SK-N-SH (cell line): ENCODE results near the gene PAEP. TPM values are rescaled to one million over a fixed set of nuclear protein-coding genes. Genes with fewer than 3 reads are reported as not detected.

ENCODE experiments used
- CTCF ChIA-PET: fragments of 300-600, 350-600 bp; formaldehyde crosslinking; extraction: SDS; loops from one replicate; lab custom pipeline; 2021; lab: Yijun Ruan, JAX
- POLR2A ChIA-PET: fragments of 350-600 bp; sonication (Branson Sonifier 250); formaldehyde crosslinking; extraction: SDS; loops from one replicate; lab custom pipeline; 2020; ENCODE audit warnings: antibody characterized with exemption, inconsistent platforms; lab: Yijun Ruan, JAX
- DNase-seq: peaks from one replicate; pipeline ENCODE4 v3.0.0; 2012
- H2AFZ ChIP-seq: fragments of 200-600 bp; sonication (generic); 2 replicates; pipeline ENCODE4 v1.8.1; 2016; ENCODE audit warnings: antibody characterized with exemption, mild to moderate bottlenecking, low read depth
- H3F3A ChIP-seq: fragments of 200-600 bp; sonication (generic); replicated peaks from 2 replicates; pipeline ENCODE3; 2016; ENCODE audit warnings: antibody characterized with exemption, mild to moderate bottlenecking; ENCODE audit not compliant: insufficient read depth
- H3K27ac ChIP-seq, 2 experiments: fragments of 200-500 bp in 1 of 2; fragments of 200-600 bp in 1 of 2; sonication (Bioruptor generic) in 1 of 2; sonication (generic), shearing (Covaris generic) in 1 of 2; 2 replicates each; pipeline versions ENCODE4 v1.5.1 to v1.6.1; 2014 to 2016; ENCODE audit warnings: low read depth in 2 of 2, inconsistent platforms in 1 of 2, low read length in 1 of 2, mild to moderate bottlenecking in 1 of 2, mixed read lengths in 1 of 2
- H3K27me3 ChIP-seq: fragments of 200-600 bp; sonication (generic), shearing (Covaris generic); 2 replicates; pipeline ENCODE4 v1.6.1; 2016; ENCODE audit warnings: mixed run types; ENCODE audit not compliant: insufficient read depth
- H3K36me3 ChIP-seq, 2 experiments: fragments of 200-500 bp in 1 of 2; fragments of 200-600 bp in 1 of 2; sonication (Bioruptor generic) in 1 of 2; sonication (generic) in 1 of 2; replicated peaks in 1 of 2; 2 replicates each; pipeline versions ENCODE3 to v1.5.1; 2014 to 2016; ENCODE audit warnings: low read length in 1 of 2, mild to moderate bottlenecking in 1 of 2; ENCODE audit not compliant: insufficient read depth in 2 of 2, control insufficient read depth in 1 of 2
- H3K4me1 ChIP-seq, 2 experiments: fragments of 200-500 bp in 1 of 2; fragments of 200-600 bp in 1 of 2; sonication (Bioruptor generic) in 1 of 2; sonication (generic), shearing (Covaris generic) in 1 of 2; 2 replicates each; pipeline versions ENCODE4 v1.5.1 to v1.6.1; 2014 to 2016; ENCODE audit warnings: low read depth in 1 of 2, low read length in 1 of 2, mixed run types in 1 of 2; ENCODE audit not compliant: insufficient read depth in 2 of 2, control insufficient read depth in 1 of 2
- H3K4me2 ChIP-seq: fragments of 200-600 bp; sonication (generic), shearing (Covaris generic); 2 replicates; pipeline ENCODE4 v1.6.1; 2017; ENCODE audit warnings: mixed run types
- H3K4me3 ChIP-seq, 2 experiments: fragments of 200-500 bp in 1 of 2; fragments of 200-600 bp in 1 of 2; sonication (Bioruptor generic) in 1 of 2; sonication (generic), shearing (Covaris generic) in 1 of 2; 2 replicates each; pipeline versions ENCODE4 v1.5.1 to v1.8.1; 2014 to 2016; ENCODE audit warnings: low read depth in 2 of 2, inconsistent platforms in 1 of 2, low read length in 1 of 2, mild to moderate bottlenecking in 1 of 2, mixed read lengths in 1 of 2, moderate library complexity in 1 of 2
- H3K79me2 ChIP-seq: fragments of 200-600 bp; sonication (generic); 2 replicates; pipeline ENCODE4 v1.8.1; 2017; ENCODE audit warnings: mild to moderate bottlenecking; ENCODE audit not compliant: insufficient read depth
- H3K9ac ChIP-seq: fragments of 200-600 bp; sonication (generic); 2 replicates; pipeline ENCODE4 v1.6.1; 2017; ENCODE audit warnings: mixed run types
- H3K9me2 ChIP-seq: fragments of 200-600 bp; sonication (generic); 2 replicates; pipeline ENCODE4 v1.6.1; 2017; ENCODE audit warnings: mixed run types
- H3K9me3 ChIP-seq: fragments of 200-600 bp; sonication (generic); 2 replicates; pipeline ENCODE4 v1.6.1; 2017; ENCODE audit warnings: mixed run types, mild to moderate bottlenecking, moderate library complexity
- H4K20me1 ChIP-seq: fragments of 200-600 bp; sonication (generic); 2 replicates; pipeline ENCODE4 v1.6.1; 2017; ENCODE audit warnings: mild to moderate bottlenecking, mixed run types; ENCODE audit not compliant: insufficient read depth
- CHD2 ChIP-seq: fragments of 150-350 bp; IDR thresholded peaks from 2 replicates; pipeline ENCODE4 v1.6.1; 2018; ENCODE audit warnings: low read length; ENCODE audit not compliant: partially characterized antibody
- CTCF ChIP-seq: fragments of 200-600 bp; sonication (generic); IDR thresholded peaks from 2 replicates; pipeline ENCODE4 v1.6.1; 2017; ENCODE audit warnings: antibody characterized with exemption, mild to moderate bottlenecking, moderate library complexity
- EZH2phosphoT487 ChIP-seq: fragments of 200-600 bp; sonication (generic); IDR thresholded peaks from 2 replicates; pipeline ENCODE4 v1.6.1; 2017; ENCODE audit warnings: low read depth, mixed run types, mild to moderate bottlenecking, antibody characterized with exemption, moderate library complexity, borderline replicate concordance
- FOSL2 ChIP-seq: IDR thresholded peaks from 2 replicates; pipeline ENCODE4 v1.4.0; 2012; ENCODE audit warnings: low read depth, mild to moderate bottlenecking, moderate library complexity, borderline replicate concordance
- FOXJ3 ChIP-seq: sonication (generic); formaldehyde crosslinking; IDR thresholded peaks from 2 replicates; pipeline ENCODE4 v1.5.1; 2020; ENCODE audit warnings: mild to moderate bottlenecking, missing genetic modification reagents
- FOXM1 ChIP-seq: IDR thresholded peaks from 2 replicates; pipeline ENCODE4 v1.4.0; 2012; ENCODE audit warnings: low read depth, mild to moderate bottlenecking
- GATA2 ChIP-seq: sonication (generic); formaldehyde crosslinking; IDR thresholded peaks from 2 replicates; pipeline ENCODE4 v1.5.0; 2020; ENCODE audit warnings: mild to moderate bottlenecking, missing genetic modification reagents
- IRF3 ChIP-seq: fragments of 150-350 bp; IDR thresholded peaks from 2 replicates; pipeline ENCODE4 v1.6.1; 2016; ENCODE audit warnings: mild to moderate bottlenecking, low read depth, low read length
- MXI1 ChIP-seq: IDR thresholded peaks from 2 replicates; pipeline ENCODE4 v1.6.1; 2012; ENCODE audit warnings: mild to moderate bottlenecking, low read depth, low read length, improper control_type of control experiment
- NRF1 ChIP-seq: IDR thresholded peaks from 2 replicates; pipeline ENCODE4 v1.6.1; 2012; ENCODE audit warnings: low read depth, mild to moderate bottlenecking, low read length
- POLR2AphosphoS5 ChIP-seq: IDR thresholded peaks from 2 replicates; pipeline ENCODE4 v1.6.1; 2012; ENCODE audit warnings: low read depth, low read length
- RAD21 ChIP-seq: IDR thresholded peaks from 2 replicates; pipeline ENCODE4 v1.6.1; 2012; ENCODE audit warnings: mild to moderate bottlenecking, low read length
- REST ChIP-seq: IDR thresholded peaks from 2 replicates; pipeline ENCODE4 v1.6.1; 2012; ENCODE audit warnings: mild to moderate bottlenecking, low read depth, low read length, moderate library complexity
- RFX5 ChIP-seq: IDR thresholded peaks from 2 replicates; pipeline ENCODE4 v1.6.1; 2012; ENCODE audit warnings: mild to moderate bottlenecking, improper control_type of control experiment, low read length
- RXRA ChIP-seq: IDR thresholded peaks from 2 replicates; pipeline ENCODE4 v1.4.0; 2012; ENCODE audit warnings: low read depth, mild to moderate bottlenecking, borderline replicate concordance
- TCF12 ChIP-seq: IDR thresholded peaks from 2 replicates; pipeline ENCODE4 v1.4.0; 2012
- WGBS: methylation state at CpG from one replicate; pipeline ENCODE4 v1.1.6; 2017; ENCODE audit warnings: low lambda C conversion rate; 5-methylcytosine and 5-hydroxymethylcytosine counted together
- polyA plus RNA-seq, 3 experiments: library from polyadenylated mRNA; depleted of rRNA; stranded (reverse); fragments of >200 nt; gene quantifications; 2 replicates each; pipeline ENCODE4 v1.2.3, GENCODE V29; 2012

The PAEP gene
- polyA plus RNA-seq, 1 of the 3 experiments (the other 2 are of a cell fraction): 0.08 TPM

- TF ChIP-seq CTCF: no peak
- no peak for TF ChIP-seq IRF3
- TF ChIP-seq EZH2phosphoT487: no peak
- no peak for TF ChIP-seq NRF1
- no peak for TF ChIP-seq GATA2 (CRISPR knock-in tag)
- no peak for TF ChIP-seq TCF12
- TF ChIP-seq REST: no peak
- TF ChIP-seq CHD2: no peak
- TF ChIP-seq POLR2AphosphoS5: no peak
- no peak for TF ChIP-seq RAD21
- no peak for TF ChIP-seq FOSL2
- TF ChIP-seq FOXM1: no peak
- no peak for TF ChIP-seq RXRA
- TF ChIP-seq MXI1: no peak
- TF ChIP-seq FOXJ3 (CRISPR knock-in tag): no peak
- TF ChIP-seq RFX5: no peak
- DNase-seq: no peak
- POLR2A ChIA-PET: no interaction called here
- Histone ChIP-seq H3K9me2 (no peaks in the 10 kb centered on the region), H3K9me3 (no peaks in the 10 kb centered on the region), H3K4me2 (no peak overlapping the region), H4K20me1 (no peaks in the 10 kb centered on the region), H3K9ac (no peak overlapping the region), H3K79me2 (no peaks in the 10 kb centered on the region), H3K27me3 (no peaks in the 10 kb centered on the region), H3K36me3 (no peaks in the 10 kb centered on the region), H3K4me1 (peaks cover 0 to 4% of the 10 kb centered on the region in 2 experiments; a peak in 1 of 4 replicates), H3K4me3 (no peak overlapping the region), H3F3A (no peaks in the 10 kb centered on the region), H2AFZ (no peak overlapping the region), H3K27ac (no peak overlapping the region)
- CTCF ChIA-PET: interaction anchor here (1.2 kb wide), 1 partner anchor 11 kb away, joined by 3 read pairs; no protein-coding TSS in a partner anchor
- WGBS: 63% methylated on average over 23 of the region's 25 CpGs
Observed at GRCh38 chr9:135590486-135591079, 29.0 kb downstream of the PAEP start.
